ENCODE data around the gene ACLY.

ACLY gene

DNA sequence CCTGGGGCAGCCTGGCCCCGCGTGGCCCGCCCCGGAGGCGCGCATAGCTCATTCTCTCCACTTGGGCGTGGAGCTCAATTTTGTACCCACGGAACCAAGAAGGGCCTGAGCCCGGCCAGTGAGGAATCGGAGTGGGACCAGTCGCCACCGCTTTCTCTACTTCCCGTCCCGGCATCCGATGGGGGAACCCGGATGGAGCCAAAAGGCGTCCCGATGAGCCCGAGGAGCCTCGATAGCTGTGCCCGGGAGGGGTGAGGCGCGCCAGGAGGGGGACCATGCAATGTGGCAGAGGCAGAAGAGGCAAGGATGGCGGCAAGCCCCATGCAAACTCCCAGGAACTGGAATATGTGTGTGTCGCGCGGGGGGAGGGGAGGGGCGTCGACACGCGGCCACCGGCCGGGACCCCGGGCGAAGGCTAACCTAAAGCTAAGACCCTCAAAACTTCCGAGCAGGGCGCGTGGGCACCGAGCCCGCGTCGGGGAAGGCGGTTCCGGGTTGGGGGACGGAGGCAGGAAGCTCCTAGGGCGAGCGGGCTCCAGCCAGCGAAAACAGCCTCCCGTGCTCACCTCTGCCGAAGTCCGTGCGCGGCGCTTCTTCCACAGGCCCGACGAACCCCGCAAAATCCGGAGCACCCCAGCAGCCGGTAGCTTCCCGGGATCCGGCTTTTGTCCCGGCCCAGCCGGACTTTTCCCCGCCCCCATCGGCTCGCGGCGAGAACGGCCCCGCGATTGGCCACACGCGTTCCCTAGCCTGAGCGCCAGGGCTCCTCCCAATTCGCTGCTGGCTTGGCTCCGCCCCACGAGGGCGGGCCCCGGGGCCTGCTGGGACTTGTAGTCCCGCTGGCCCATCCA is at the start of gene ACLY:
Gene ACLY (minus strand): TSS at position 638 of the 851 bp plus-strand sequence. CDS start 5,078 bp downstream, outside the sequence.
- Histone ChIP-seq H3K4me1 (ENCODE audit: control insufficient read depth, insufficient read depth, low read length) (peaks cover 10% of the 10 kb centered on the region), H3K36me3 (ENCODE audit: control insufficient read depth, insufficient read depth, low read length) (no peaks in the 10 kb centered on the region), H3K9ac (ENCODE audit: low read length) (peak within 1 kb of the TSS; percentile 73), H3K27ac (ENCODE audit: low read depth, low read length) (peak within 1 kb of the TSS; percentile 90), H3K27me3 (ENCODE audit: control insufficient read depth, insufficient read depth, low read length) (no peaks in the 10 kb centered on the region), H3K4me3 (ENCODE audit: low read length) (peak within 1 kb of the TSS; percentile 94)

DNA sequence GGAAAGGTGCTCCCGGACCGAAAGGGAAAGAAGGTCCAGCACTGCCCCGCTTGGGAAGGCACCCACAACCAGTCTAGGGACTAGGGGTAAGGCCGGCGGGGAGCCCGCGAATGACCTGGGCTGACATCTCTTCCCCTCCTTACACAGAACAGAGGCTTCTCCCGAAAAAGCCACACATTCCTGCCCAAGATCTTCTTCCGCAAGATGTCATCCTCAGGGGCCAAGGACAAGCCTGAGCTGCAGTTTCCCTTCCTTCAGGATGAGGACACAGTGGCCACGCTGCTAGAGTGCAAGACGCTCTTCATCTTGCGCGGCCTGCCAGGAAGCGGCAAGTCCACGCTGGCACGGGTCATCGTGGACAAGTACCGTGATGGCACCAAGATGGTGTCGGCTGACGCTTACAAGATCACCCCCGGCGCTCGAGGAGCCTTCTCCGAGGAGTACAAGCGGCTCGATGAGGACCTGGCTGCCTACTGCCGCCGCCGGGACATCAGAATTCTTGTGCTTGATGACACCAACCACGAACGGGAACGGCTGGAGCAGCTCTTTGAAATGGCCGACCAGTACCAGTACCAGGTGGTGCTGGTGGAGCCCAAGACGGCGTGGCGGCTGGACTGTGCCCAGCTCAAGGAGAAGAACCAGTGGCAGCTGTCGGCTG is 49.3 kb upstream of the ACLY start:
- Histone ChIP-seq H3K36me3 (ENCODE audit: control insufficient read depth, insufficient read depth, low read length) (peaks cover 17% of the 10 kb centered on the region), H3K4me1 (ENCODE audit: control insufficient read depth, insufficient read depth, low read length) (peaks cover 14% of the 10 kb centered on the region), H3K27me3 (ENCODE audit: control insufficient read depth, insufficient read depth, low read length) (no peaks in the 10 kb centered on the region), H3K9ac (ENCODE audit: low read length) (no peak overlapping the region), H3K27ac (ENCODE audit: low read depth, low read length) (no peak overlapping the region), H3K4me3 (ENCODE audit: low read length) (peak overlapping the region; percentile 89)

DNA sequence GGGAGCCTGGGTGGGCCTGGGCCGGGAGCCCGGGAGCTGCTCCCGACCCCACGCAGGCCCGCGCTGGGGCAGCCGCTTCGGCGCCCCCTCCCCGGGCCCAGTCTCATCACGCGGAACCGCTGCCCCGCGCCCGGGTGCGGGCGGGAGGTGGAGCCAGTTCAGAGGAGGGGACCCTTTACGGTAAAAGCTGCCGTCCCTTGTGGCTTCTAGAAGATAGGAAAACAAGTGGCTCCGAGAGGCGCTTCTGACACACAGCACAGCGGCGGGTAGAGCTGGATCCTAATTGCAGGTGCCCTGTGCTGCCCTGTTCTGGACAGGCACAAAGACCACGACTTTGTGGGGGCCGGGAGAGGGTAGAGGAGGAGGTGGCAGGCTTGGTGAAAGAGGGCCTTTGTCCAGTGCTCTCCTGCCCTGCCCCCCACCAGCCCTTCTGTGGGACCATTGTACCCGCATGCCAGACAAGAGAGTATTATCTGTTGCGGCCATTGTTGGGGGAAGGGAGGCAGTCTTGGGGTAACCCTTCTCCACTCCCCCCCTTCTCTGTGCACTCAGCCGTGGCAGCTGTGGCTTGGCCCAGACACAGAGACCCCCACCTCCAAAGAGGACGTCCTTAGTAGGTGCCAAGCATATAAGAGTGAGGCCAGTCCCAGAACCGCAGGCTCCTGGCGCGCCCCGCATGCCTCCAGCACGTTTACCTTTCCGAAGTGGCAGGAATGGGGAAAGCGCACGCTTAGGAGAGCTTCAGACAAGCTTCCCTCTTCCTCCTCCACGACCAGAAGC is 48.6 kb upstream of the ACLY start:
- peaks cover 9% of the 10 kb centered on the region for H3K36me3 ChIP-seq (ENCODE audit: control insufficient read depth, insufficient read depth, low read length)
- H3K27ac ChIP-seq (ENCODE audit: low read depth, low read length) = peak overlapping the region; percentile 79
- H3K9ac ChIP-seq (ENCODE audit: low read length) = peak overlapping the region; percentile 57
- H3K4me3 ChIP-seq (ENCODE audit: low read length) = peak overlapping the region; percentile 89
- H3K4me1 ChIP-seq (ENCODE audit: control insufficient read depth, insufficient read depth, low read length) = peaks cover 14% of the 10 kb centered on the region
- no peaks in the 10 kb centered on the region for H3K27me3 ChIP-seq (ENCODE audit: control insufficient read depth, insufficient read depth, low read length)

DNA sequence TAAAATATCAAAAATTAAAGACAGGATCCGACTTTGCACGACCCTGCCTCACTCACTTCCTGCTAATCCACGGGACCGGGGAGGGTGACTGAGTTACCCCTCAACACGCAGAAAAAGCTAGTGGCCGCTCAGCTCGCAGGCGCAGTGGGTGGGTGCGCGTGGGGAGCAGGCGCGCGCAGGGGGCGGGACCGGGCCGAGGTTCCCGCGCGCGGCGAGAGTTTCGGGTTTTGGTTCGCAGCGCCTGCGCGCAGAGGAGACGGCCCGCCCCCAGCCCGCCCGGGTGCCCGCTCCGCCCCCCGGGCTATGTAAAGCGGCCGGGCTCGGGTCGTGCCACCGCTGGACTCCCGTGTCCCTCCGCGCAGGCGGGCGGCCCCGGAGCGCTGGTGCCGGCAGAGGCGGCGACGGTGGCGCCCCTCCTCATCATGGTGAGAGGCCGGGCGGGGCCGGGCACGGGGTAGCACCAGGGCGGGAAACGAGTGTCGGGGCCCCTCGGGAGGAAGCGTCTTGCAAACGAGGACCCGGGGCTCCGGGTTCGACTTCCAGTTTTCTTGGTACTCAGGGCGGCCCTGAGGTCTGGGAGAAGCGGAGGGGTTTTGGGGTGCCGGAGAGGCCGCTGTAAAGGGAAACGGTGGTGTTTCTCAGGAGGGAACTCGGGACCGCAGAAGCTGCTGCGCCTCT is 47.9 kb upstream of the ACLY start, which contains the start of gene CNP:
Gene CNP (plus strand): TSS at position 333 of the 678 bp plus-strand sequence. CDS start 90 bp downstream, at position 423.
- Histone ChIP-seq H3K4me1 (ENCODE audit: control insufficient read depth, insufficient read depth, low read length) (peaks cover 14% of the 10 kb centered on the region), H3K4me3 (ENCODE audit: low read length) (peak within 1 kb of the TSS; percentile 89), H3K9ac (ENCODE audit: low read length) (peak within 1 kb of the TSS; percentile 57), H3K36me3 (ENCODE audit: control insufficient read depth, insufficient read depth, low read length) (peaks cover 6% of the 10 kb centered on the region), H3K27me3 (ENCODE audit: control insufficient read depth, insufficient read depth, low read length) (no peaks in the 10 kb centered on the region), H3K27ac (ENCODE audit: low read depth, low read length) (peak within 1 kb of the TSS; percentile 79)

- Histone ChIP-seq H3K27me3 (ENCODE audit: control insufficient read depth, insufficient read depth, low read length) (no peaks in the 10 kb centered on the region), H3K36me3 (ENCODE audit: control insufficient read depth, insufficient read depth, low read length) (peaks cover 6% of the 10 kb centered on the region), H3K9ac (ENCODE audit: low read length) (peak overlapping the region; percentile 26), H3K4me1 (ENCODE audit: control insufficient read depth, insufficient read depth, low read length) (peaks cover 14% of the 10 kb centered on the region), H3K4me3 (ENCODE audit: low read length) (peak overlapping the region; percentile 89), H3K27ac (ENCODE audit: low read depth, low read length) (peak overlapping the region; percentile 59)
Measured at GRCh38 chr17:41965694-41966462, 47.1 kb upstream of the ACLY start.

- Histone ChIP-seq H3K4me1 (ENCODE audit: control insufficient read depth, insufficient read depth, low read length) (peaks cover 14% of the 10 kb centered on the region), H3K27ac (ENCODE audit: low read depth, low read length) (no peak overlapping the region), H3K9ac (ENCODE audit: low read length) (no peak overlapping the region)
Measured at GRCh38 chr17:41962768-41963434, 44.1 kb upstream of the ACLY start.

GRCh38 chr17:41962111-41962510 is 43.4 kb upstream of the ACLY start:
- peaks cover 11% of the 10 kb centered on the region for H3K4me1 ChIP-seq (ENCODE audit: control insufficient read depth, insufficient read depth, low read length)
- no peak overlapping the region for H3K9ac ChIP-seq (ENCODE audit: low read length)
- no peak overlapping the region for H3K27ac ChIP-seq (ENCODE audit: low read depth, low read length)
- H3K27me3 ChIP-seq (ENCODE audit: control insufficient read depth, insufficient read depth, low read length) = no peaks in the 10 kb centered on the region
- no peak overlapping the region for H3K4me3 ChIP-seq (ENCODE audit: low read length)
- H3K36me3 ChIP-seq (ENCODE audit: control insufficient read depth, insufficient read depth, low read length) = no peaks in the 10 kb centered on the region

More at GRCh38 chr17:41962768-41963434, 44.1 kb upstream of the ACLY start:
- Histone ChIP-seq H3K27me3 (ENCODE audit: control insufficient read depth, insufficient read depth, low read length) (no peaks in the 10 kb centered on the region), H3K4me3 (ENCODE audit: low read length) (no peak overlapping the region), H3K36me3 (ENCODE audit: control insufficient read depth, insufficient read depth, low read length) (no peaks in the 10 kb centered on the region)

DNA sequence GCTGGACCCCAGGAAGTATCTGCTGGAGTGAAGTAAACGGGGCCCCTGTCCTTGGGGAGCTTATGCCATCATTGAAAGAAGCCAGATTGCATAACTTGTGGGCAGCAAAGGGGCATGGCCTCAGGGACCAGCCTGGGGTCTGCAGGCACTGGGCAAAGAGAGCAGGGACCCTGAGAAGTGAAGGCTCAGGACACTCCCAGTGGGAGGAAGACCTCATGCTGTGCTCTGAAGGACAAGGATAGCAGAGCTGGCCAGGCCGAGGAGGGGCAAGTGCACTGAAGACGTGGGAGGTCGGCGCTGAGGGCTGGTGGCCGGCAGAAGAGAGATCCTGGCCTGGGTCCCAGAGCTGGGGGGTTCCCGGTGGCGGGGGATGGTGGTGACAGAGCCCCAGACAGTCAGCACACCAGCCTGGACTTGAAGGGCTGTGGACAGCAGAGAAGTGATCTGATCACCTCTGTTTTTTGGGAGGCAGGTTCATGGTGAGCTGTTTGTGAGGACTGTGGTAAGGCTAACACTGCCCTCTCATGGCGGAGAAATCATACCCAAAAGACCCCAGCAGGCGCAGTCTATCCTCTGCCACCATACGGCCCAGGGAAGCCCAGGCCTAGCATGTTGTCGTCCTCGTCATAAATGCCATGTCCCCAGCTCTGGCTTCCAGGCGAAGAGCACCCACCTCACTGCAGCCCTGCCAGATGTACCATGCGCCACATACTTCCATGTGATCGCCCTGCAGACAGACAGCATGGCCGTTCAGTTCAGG is 40.8 kb upstream of the ACLY start:
- no peak overlapping the region for H3K4me3 ChIP-seq (ENCODE audit: low read length)
- H3K4me1 ChIP-seq (ENCODE audit: control insufficient read depth, insufficient read depth, low read length) = peaks cover 4% of the 10 kb centered on the region
- H3K36me3 ChIP-seq (ENCODE audit: control insufficient read depth, insufficient read depth, low read length) = no peaks in the 10 kb centered on the region
- no peak overlapping the region for H3K27ac ChIP-seq (ENCODE audit: low read depth, low read length)
- H3K27me3 ChIP-seq (ENCODE audit: control insufficient read depth, insufficient read depth, low read length) = no peaks in the 10 kb centered on the region
- no peak overlapping the region for H3K9ac ChIP-seq (ENCODE audit: low read length)

- Histone ChIP-seq H3K4me3 (ENCODE audit: low read length) (no peak overlapping the region), H3K9ac (ENCODE audit: low read length) (no peak overlapping the region), H3K27me3 (ENCODE audit: control insufficient read depth, insufficient read depth, low read length) (no peaks in the 10 kb centered on the region), H3K27ac (ENCODE audit: low read depth, low read length) (no peak overlapping the region), H3K4me1 (ENCODE audit: control insufficient read depth, insufficient read depth, low read length) (peaks cover 4% of the 10 kb centered on the region), H3K36me3 (ENCODE audit: control insufficient read depth, insufficient read depth, low read length) (no peaks in the 10 kb centered on the region)
Measured at GRCh38 chr17:41959030-41959335, 40.2 kb upstream of the ACLY start.

- H3K36me3 ChIP-seq (ENCODE audit: control insufficient read depth, insufficient read depth, low read length) = no peaks in the 10 kb centered on the region
- no peak overlapping the region for H3K4me3 ChIP-seq (ENCODE audit: low read length)
- H3K9ac ChIP-seq (ENCODE audit: low read length) = no peak overlapping the region
- peaks cover 3% of the 10 kb centered on the region for H3K4me1 ChIP-seq (ENCODE audit: control insufficient read depth, insufficient read depth, low read length)
- no peaks in the 10 kb centered on the region for H3K27me3 ChIP-seq (ENCODE audit: control insufficient read depth, insufficient read depth, low read length)
- no peak overlapping the region for H3K27ac ChIP-seq (ENCODE audit: low read depth, low read length)
Measured at GRCh38 chr17:41957869-41958439, 39.2 kb upstream of the ACLY start.

Data from rectal smooth muscle tissue (tissue), 1 donor.